HG03175 (cell line): ENCODE data around the gene IQSEC1.

ENCODE experiments used
- ATAC-seq: cut with Tn5 transposase; IDR thresholded peaks from one replicate; pipeline ENCODE4 v1.9.1; 2021; ENCODE audit warnings: mild to moderate bottlenecking, moderate library complexity; ENCODE audit not compliant: unreplicated experiment

Gene IQSEC1

DNA sequence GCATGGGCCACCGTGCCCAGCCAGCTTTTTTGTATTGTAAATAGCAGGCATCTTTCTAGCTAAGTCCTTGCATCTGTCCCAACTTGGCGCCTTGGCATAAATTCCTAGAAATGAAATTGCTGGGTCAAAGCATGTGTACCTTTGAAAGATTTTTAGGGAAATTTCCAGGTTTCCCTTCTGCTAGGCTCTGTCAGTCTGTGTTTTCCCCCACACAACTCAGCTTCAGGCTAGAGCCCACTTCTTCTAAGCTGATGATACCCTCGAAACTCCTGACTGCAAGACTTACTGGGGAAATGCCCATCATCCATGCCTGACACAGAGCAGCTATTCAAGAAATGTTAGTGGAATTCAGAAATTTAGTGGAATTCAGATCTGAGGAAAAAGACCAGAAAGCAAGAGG, 221.0 kb downstream of the IQSEC1 start:
- ATAC-seq, result no peak
